Suprapubic skin (tissue), 4 donors: ENCODE data around the gene CUL2.

Experiments used
- POLR2A ChIP-seq, 2 donors: fragments of 450-650 bp; IDR thresholded peaks; one replicate each; pipeline ENCODE4 v1.6.1; 2017; ENCODE audit warnings: antibody characterized with exemption in 2 of 2, mild to moderate bottlenecking in 2 of 2, moderate library complexity in 2 of 2
- POLR2AphosphoS5 ChIP-seq, 3 donors: sonication (generic); formaldehyde crosslinking; IDR thresholded peaks; one replicate each; pipeline ENCODE4 v1.6.1; 2017; ENCODE audit warnings: antibody characterized with exemption in 3 of 3
- TF ChIP-seq, protein P1 (sequence below), 2 donors: fragments of 200-600 bp in 1 of 2; fragments of 450-650 bp in 1 of 2; sonication (generic) in 1 of 2; IDR thresholded peaks; one replicate each; pipeline ENCODE4 v1.5.1; 2016 to 2019; ENCODE audit warnings: antibody characterized with exemption in 2 of 2, mild to moderate bottlenecking in 1 of 2, moderate library complexity in 1 of 2

DNA sequence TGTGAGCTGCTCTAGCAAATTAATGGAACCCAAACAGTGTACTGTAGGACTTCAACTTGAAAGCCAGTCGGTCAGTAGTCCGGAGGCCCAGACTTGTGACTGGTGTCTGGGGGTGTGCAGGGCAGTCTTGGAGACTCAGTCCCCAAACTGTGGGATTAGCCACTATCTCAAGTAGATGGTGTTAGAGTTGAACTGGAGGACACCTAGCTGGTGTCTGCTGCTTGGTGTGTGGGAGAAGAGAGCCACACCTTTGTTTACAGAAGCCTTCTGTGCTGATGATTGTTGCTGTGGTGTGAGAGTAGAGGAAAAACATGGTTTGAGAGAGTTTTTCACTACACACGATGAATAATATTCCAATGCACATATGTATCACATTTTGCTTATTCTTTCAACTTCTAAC lies 47.4 kb downstream of the CUL2 start:
- TF ChIP-seq, protein P1, sequence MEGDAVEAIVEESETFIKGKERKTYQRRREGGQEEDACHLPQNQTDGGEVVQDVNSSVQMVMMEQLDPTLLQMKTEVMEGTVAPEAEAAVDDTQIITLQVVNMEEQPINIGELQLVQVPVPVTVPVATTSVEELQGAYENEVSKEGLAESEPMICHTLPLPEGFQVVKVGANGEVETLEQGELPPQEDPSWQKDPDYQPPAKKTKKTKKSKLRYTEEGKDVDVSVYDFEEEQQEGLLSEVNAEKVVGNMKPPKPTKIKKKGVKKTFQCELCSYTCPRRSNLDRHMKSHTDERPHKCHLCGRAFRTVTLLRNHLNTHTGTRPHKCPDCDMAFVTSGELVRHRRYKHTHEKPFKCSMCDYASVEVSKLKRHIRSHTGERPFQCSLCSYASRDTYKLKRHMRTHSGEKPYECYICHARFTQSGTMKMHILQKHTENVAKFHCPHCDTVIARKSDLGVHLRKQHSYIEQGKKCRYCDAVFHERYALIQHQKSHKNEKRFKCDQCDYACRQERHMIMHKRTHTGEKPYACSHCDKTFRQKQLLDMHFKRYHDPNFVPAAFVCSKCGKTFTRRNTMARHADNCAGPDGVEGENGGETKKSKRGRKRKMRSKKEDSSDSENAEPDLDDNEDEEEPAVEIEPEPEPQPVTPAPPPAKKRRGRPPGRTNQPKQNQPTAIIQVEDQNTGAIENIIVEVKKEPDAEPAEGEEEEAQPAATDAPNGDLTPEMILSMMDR (IDR thresholded peaks at IDR 0.05): no peak
- no peak for TF ChIP-seq POLR2AphosphoS5 (IDR thresholded peaks at IDR 0.05)
- no peak for TF ChIP-seq POLR2A (IDR thresholded peaks at IDR 0.05)
